Motor neuron (in vitro differentiated cells): ENCODE data around the gene TAF5L. TPM values are rescaled to one million over a fixed set of nuclear protein-coding genes. Genes with fewer than 3 reads are reported as not detected.
"Not testable (repeated sequence)": the region's sequence is repeated elsewhere in the genome, so short reads cannot be mapped to it uniquely, and the experiment has no call there.

ENCODE experiments used
- ATAC-seq, 8 experiments: fragments of 200-7000 bp; cut with Tn5 transposase; replicated peaks in 6 of 8; 2 replicates each; pipeline ENCODE4 v1.8.0; 2021; ENCODE audit warnings: mild to moderate bottlenecking in 8 of 8, moderate library complexity in 8 of 8
- H3K27ac ChIP-seq, 2 donors: fragments of 250-450 bp; sonication (Bioruptor Pico); 2 replicates each; pipeline ENCODE4 v1.9.0; 2021; ENCODE audit warnings: antibody characterized with exemption in 2 of 2, mild to moderate bottlenecking in 2 of 2, moderate library complexity in 1 of 2
- H3K4me1 ChIP-seq, 2 donors: fragments of 250-450 bp; sonication (Bioruptor Pico); replicated peaks in 1 of 2; 2 replicates each; pipeline ENCODE4 v1.6.1; 2021; ENCODE audit warnings: antibody characterized with exemption in 2 of 2, mild to moderate bottlenecking in 2 of 2, moderate library complexity in 1 of 2
- H3K4me3 ChIP-seq, 5 donors: fragments of 250-450 bp; sonication (Bioruptor Pico); 2 replicates each; pipeline ENCODE4 v1.9.0; 2021; ENCODE audit warnings: antibody characterized with exemption in 5 of 5, mild to moderate bottlenecking in 5 of 5, moderate library complexity in 4 of 5
- WGBS, 10 experiments: fragments of 450-650 bp; shearing (Covaris generic); methylation state at CpG; one replicate each; pipeline ENCODE4 v1.0.0; 2022; 5-methylcytosine and 5-hydroxymethylcytosine counted together
- in situ Hi-C, 9 experiments: fragments of 400-800 bp; cut with MboI; loops; one replicate each; pipeline ENCODE4 v1.15.0; 2021; ENCODE audit warnings: low sequenced_read_pairs in 9 of 9, low pct_unique_long_range_greater_than_20kb in 2 of 9; ENCODE audit not compliant: unreplicated experiment in 9 of 9
- total RNA-seq, 8 experiments: library from RNA; unstranded; fragments of 300-600 nt; gene quantifications; 2 replicates each; pipeline versions ENCODE4 v1.2.3 to v1.2.4, GENCODE V29; 2022

The TAF5L gene
- total RNA-seq, 8 experiments from 2014 or later = 12.2 to 34.3 (median 17.9) TPM

DNA sequence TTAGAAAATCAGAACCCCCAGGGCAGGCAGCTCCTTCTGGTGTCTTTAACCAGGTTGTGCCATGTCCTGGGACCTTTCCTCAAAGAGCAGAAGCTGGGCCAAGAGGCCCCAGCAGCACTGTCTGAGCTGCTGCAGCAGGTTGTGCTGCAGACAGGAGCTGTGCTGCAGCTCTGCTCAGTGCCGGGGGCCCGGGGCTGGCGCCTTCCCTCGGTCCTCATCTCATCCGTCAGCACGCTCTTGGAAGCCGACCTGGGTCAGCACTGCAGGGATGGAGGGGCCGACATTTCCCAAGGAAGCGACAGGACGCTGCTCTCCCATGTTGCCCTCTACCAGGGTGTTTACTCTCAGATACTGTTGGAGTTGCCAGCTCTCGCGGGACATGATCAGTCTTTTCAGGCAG lies 11.8 kb upstream of the TAF5L start:
- WGBS, 10 experiments = 86 to 100% (median 97%) methylated on average over 2 to 12 of the region's 12 CpGs; no CpG with 5 or more reads in 4 of the 10 experiments
- Histone ChIP-seq H3K4me1 (no peaks in the 10 kb centered on the region), H3K27ac (no peak overlapping the region), H3K4me3 (no peak overlapping the region)
- in situ Hi-C loops = no loop called here
- ATAC-seq = no peak

DNA sequence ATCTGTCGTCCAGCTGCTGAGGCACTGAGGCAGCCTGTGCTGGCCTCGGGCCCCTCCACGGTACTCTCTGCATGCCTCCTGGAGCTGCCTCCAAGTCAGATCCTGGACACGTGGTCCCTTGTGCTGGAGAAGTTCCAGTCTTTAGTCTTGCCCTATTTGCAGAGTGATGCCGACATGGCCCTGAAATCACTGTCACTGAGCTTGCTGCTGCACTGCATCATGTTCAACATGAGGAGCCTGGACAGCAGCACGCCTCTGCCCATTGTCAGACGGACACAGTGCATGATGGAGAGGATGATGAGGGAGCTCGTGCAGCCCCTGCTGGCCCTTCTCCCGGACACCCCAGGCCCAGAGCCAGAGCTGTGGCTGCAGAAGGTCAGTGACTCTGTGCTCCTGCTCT lies 10.1 kb upstream of the TAF5L start:
- ATAC-seq = no peak
- H3K4me3 ChIP-seq = no peak overlapping the region
- H3K27ac ChIP-seq = no peak overlapping the region
- in situ Hi-C loops = no loop called here
- 80 to 100% (median 96%) methylated on average over 1 to 5 of the region's 9 CpGs; no CpG with 5 or more reads in 5 of the 10 experiments for WGBS, 10 experiments
- H3K4me1 ChIP-seq = no peaks in the 10 kb centered on the region

DNA sequence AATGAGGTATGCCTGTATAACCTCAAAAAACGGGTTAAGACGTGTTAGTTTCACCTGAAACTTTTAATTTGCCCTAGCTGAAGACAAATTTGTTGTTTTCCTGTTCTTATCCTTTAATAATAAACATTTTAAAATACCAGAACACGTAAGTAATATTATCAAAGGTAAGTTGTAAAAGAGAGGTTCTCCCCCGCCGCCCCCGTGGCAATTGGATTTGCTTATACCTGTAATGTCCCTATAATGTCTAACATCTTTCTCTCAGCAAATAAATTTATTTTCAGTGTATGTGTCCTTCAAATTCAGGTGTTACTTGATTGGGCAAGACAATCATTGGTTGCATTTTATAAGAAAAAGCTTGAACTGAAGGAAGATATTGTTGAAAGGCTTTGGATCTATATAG lies 6.0 kb upstream of the TAF5L start:
- 70 to 100% (median 98%) methylated on average over 2 to 6 of the region's 6 CpGs for WGBS, 10 experiments

DNA sequence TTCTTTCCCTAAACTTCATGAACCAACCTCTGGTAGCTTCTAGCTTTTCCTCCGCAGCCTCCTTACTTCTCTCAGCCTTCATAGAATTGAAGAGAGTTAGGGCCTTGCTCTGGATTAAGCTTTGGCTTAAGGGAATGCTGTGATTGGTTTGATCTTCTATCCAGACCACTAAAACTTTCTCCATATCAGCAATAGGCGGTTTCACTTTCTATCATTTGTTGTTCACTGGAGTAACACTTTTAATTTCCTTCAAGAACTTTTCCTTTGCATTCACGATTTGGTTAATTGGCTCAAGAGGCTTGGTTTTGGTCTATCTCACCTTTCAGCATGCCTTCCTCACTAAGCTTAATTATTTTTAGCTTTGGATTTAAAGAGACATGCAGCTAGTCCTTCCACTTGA lies 5.2 kb upstream of the TAF5L start:
- WGBS, 10 experiments = 83 to 100% (median 96%) methylated on average over 1 to 3 of the region's 3 CpGs; no CpG with 5 or more reads in 2 of the 10 experiments
- Histone ChIP-seq H3K27ac (no peak overlapping the region), H3K4me3 (no peak overlapping the region), H3K4me1 (peaks cover 4 to 9% of the 10 kb centered on the region in 2 donors)
- in situ Hi-C loops = no loop called here
- no peak for ATAC-seq

More for the DNA sequence above, 6.0 kb upstream of the TAF5L start:
- H3K27ac ChIP-seq = no peak overlapping the region
- peaks cover 4 to 7% of the 10 kb centered on the region in 2 donors for H3K4me1 ChIP-seq
- no peak overlapping the region for H3K4me3 ChIP-seq
- ATAC-seq = no peak
- in situ Hi-C loops = no loop called here

DNA sequence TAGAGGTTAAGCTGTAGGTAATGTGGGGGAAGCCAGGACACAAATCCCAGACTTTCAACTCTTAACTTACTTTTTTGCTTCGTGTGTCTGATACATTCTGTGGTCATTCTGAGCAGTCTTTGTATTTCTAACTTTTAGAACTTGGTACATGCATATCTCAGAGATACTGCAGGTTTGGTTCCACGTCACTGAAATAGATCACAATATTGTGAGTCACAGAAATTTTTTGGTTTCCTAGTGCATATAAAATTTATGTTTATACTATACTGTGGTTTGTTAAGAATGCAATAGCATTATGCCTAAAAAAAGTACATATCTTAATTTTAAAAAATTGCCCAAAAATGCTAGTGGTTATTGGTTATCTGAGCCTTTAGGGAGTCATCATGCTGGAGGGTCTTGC lies 3.3 kb upstream of the TAF5L start:
- Histone ChIP-seq H3K4me1 (peaks cover 9 to 15% of the 10 kb centered on the region in 2 donors), H3K27ac (no peak overlapping the region), H3K4me3 (no peak overlapping the region)
- in situ Hi-C loops = no loop called here
- ATAC-seq = no peak
- 0 to 100% (median 95%) methylated on average over 1 to 2 of the region's 2 CpGs; no CpG with 5 or more reads in 1 of the 10 experiments for WGBS, 10 experiments

DNA sequence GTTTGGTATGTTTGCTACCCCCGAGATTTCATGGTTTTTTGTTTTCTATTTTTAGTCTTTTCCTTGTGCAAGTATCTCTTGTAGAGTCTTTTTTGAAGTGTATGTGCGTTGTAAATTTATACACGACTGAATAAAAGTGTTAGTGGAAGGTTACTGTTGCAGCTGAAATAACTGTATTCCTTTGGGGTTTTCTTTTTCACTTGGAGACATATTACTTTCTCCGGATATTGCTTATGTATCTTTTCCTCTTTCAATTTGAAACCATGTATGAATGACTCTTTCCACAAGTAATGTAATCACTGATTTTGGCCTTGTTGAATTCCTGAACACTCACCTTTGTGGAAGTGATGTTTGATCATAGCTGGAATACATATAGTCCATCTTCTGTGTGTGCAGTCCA lies 1.1 kb upstream of the TAF5L start:
- WGBS, 10 experiments = 0 to 7% (median 4%) methylated on average over 2 to 4 of the region's 4 CpGs
- no peak for ATAC-seq
- in situ Hi-C loops = no loop called here
- no peak overlapping the region for H3K27ac ChIP-seq
- H3K4me1 ChIP-seq = peaks cover 13 to 17% of the 10 kb centered on the region in 2 donors
- peak overlapping the region; percentile 90 to 93 (median 91) for H3K4me3 ChIP-seq

DNA sequence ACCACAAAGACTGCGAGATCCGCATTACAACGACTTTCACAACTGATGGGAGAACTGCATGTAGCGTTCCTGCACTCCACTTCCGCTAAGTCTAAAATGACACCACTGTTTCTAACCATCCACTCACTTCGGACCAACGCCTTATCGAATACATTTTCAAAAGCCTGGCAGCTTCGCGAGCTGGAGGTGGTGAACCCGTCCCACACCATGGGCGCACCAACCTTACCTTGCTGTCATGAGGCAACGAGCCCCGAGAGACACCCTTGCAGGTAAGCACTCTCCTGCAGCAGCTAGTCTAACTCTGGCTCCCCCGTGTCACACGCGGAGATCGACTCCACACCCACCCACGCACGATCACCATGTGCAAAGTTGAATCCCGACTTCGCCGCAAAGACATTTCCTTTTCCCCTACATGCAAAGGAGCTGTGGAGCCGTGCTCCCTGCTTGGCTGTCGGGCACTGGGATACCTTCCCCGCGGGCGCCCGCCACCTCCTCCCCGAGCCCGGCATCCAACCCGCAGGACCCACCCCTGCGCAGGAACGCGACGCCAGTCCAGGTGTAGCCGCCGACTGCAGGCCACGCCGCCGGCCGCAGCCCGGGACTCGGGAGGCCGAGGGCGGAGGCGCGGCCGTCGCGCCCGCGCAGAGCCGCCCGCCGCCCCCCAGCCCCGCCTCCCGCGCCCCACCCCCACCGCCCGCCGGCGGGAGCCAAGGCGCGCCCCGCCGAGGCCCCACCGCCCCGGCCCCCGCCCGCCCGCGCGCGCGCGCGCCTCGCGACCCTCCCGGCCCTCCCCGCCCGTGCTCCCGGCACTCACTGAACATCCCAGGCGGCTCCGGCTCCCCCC lies 629 bp downstream of the TAF5L start:
- Histone ChIP-seq H3K4me3 (peak overlapping the region; percentile 90 to 93 (median 91)), H3K27ac (peak overlapping the region; percentile 91 to 95), H3K4me1 (peaks cover 13 to 17% of the 10 kb centered on the region in 2 donors)
- WGBS, 10 experiments = 0 to 7% (median 1%) methylated on average over 1 to 30 of the region's 86 CpGs; no CpG with 5 or more reads in 2 of the 10 experiments
- ATAC-seq = peak; percentile 33 to 69 (median 56)
- in situ Hi-C loops = no loop called here

DNA sequence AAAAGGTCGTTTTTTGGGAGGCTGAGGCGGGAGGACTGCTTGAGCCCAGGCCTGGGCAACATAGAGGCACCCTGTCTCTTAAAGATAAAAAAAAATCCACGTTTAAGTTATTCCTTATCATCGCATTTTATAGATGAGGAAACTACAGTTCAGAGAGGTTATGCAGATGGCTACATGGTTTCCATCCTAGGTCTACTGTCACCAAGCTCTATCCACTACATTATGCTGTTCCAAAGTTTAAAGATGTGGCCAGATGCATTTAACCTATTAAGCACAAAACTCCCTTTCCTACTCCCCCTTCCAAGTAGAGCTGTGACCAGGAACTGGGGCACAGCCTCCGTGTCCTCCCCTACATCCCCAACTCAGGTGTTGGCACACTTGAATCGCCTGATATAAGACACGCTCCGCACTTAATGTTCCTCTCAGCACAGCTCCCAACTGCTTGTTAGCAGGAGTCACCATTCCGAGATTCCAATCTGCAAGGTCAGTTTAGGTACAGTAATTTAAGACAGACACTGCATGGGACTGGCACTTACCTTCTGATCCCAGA lies 1.3 kb downstream of the TAF5L start:
- in situ Hi-C loops = no loop called here
- no peak for ATAC-seq

DNA sequence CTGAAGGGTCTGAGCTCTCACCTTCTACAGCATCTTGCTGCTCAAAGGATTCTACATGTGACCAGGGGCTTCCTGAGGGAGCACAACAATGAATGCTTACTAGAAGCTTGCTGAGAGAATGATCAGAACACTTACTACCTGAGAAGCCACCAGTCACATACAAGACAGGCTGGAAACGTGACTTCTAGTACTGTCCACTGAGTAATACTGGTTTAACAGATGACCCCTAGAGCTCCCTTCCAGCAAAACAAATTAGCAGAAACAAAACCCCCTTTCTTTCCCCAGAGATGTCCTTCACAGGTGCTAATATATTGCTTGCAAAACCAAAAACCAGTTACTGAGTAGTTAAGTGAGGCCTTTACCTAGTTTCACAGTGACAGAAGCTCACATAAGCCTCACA lies 2.1 kb downstream of the TAF5L start:
- in situ Hi-C loops = no loop called here
- H3K4me3 ChIP-seq = no peak overlapping the region
- ATAC-seq = no peak
- H3K27ac ChIP-seq = no peak overlapping the region
- peaks cover 13 to 17% of the 10 kb centered on the region in 2 donors for H3K4me1 ChIP-seq
- 83 to 100% (median 100%) methylated on average over 1 of the region's 1 CpG; no CpG with 5 or more reads in 6 of the 10 experiments for WGBS, 10 experiments

More for the DNA sequence above, 1.3 kb downstream of the TAF5L start:
- Histone ChIP-seq H3K4me3 (peak overlapping the region; percentile 90 to 93 (median 91)), H3K27ac (no peak overlapping the region), H3K4me1 (peaks cover 13 to 17% of the 10 kb centered on the region in 2 donors)
- WGBS, 10 experiments = 0 to 68% (median 39%) methylated on average over 1 to 9 of the region's 9 CpGs

DNA sequence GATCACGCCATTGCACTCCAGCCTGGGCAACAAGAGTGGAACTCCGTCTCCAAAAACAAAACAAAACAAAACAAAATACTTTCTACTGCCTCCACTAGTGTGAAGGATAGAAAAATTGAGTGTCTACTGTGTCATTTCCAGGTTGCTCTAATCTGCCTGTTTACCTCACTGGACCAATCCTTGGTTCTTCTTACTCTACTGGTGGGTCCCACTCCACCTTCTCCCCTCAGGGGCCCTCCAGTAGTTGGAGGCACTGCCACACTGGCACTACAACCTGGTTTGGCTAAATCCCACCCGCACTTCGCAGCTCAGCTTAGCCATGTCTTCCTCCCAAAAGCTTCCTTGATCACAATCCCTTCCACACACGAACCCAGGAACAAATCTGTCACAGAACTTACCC lies 2.7 kb downstream of the TAF5L start:
- 73 to 100% (median 87%) methylated on average over 1 to 5 of the region's 5 CpGs; no CpG with 5 or more reads in 2 of the 10 experiments for WGBS, 10 experiments
- H3K4me1 ChIP-seq = peaks cover 13 to 17% of the 10 kb centered on the region in 2 donors
- H3K4me3 ChIP-seq = no peak overlapping the region
- in situ Hi-C loops = no loop called here
- no peak overlapping the region for H3K27ac ChIP-seq
- ATAC-seq = no peak

DNA sequence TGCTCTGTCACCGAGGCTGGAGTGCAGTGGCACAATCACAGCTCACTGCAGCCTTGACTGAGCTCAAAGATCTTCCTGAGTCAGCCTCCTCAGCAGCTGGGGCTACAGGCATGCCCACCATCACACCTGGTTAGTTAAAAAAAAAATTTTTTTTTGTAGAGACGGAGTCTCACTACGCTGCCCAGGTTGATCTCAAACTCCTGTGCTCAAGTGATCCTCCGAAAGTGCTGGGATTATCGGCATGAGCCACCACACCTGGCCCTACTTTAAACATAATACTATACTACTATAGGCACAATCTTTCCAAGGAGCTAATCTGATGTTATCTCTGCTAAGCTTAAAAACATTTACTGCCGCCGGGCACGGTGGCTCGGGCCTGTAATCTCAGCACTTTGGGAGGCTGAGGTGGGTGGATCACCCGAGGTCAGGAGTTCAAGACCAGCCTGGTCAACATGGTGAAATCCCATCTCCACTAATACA lies 3.2 kb downstream of the TAF5L start:
- ATAC-seq, in situ Hi-C loops, H3K4me3 ChIP-seq, H3K27ac ChIP-seq: not testable (repeated sequence)
- WGBS, 10 experiments = 85 to 100% (median 95%) methylated on average over 1 to 10 of the region's 10 CpGs; no CpG with 5 or more reads in 2 of the 10 experiments
- H3K4me1 ChIP-seq = peaks cover 13 to 17% of the 10 kb centered on the region in 2 donors

DNA sequence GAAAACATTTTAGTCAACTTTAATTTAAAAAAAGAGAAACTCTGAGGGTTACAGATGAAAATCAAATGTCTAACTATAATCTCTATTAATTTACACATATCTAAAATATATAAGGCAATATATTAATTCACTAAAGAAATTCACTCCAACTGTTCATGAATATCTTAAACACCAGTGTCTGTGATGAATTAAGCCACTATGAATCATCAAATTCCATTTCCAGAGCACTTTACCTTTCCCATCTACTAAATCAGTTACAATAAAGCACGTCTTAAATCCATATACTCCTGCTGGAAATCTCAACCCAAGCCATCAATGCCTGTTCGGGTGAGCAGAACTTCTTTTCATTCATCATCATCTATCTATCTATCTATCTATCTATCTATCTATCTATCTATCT lies 4.3 kb downstream of the TAF5L start:
- peaks cover 8 to 9% of the 10 kb centered on the region in 2 donors for H3K4me1 ChIP-seq
- no peak overlapping the region for H3K27ac ChIP-seq
- in situ Hi-C loops = no loop called here
- no peak overlapping the region for H3K4me3 ChIP-seq
- ATAC-seq = no peak
- WGBS, 10 experiments = 14 to 100% (median 94%) methylated on average over 1 to 2 of the region's 2 CpGs; no CpG with 5 or more reads in 3 of the 10 experiments

DNA sequence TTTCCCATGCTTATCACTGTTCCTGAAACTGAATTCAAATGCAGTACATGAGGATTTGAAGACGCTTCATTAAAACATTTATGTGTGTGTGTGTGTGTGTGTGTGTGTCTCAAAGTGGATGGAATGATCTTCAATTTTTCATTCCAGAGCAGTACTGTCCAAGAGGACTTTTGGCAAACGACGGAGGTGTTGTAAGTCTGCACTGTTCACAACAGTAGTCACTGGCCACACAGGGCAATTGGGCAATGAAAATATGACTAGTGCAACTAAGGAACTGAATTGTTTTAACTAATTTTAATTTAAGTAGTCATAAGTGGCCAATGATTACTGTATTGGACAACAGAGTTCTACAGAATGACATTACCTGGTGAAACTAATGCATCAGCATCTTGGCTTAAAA lies 5.0 kb downstream of the TAF5L start:
- in situ Hi-C loops = no loop called here
- WGBS, 10 experiments = 26 to 94% (median 90%) methylated on average over 3 of the region's 3 CpGs; no CpG with 5 or more reads in 4 of the 10 experiments
- Histone ChIP-seq H3K27ac (no peak overlapping the region), H3K4me3 (no peak overlapping the region), H3K4me1 (peaks cover 8 to 9% of the 10 kb centered on the region in 2 donors)
- no peak for ATAC-seq
